ENCODE measurements around the gene RTF2. TPM values are rescaled to one million over a fixed set of nuclear protein-coding genes. Genes with fewer than 3 reads are reported as not detected.

Gene RTF2
- total RNA-seq, 1 experiment from 2014 or later = 99.1 TPM

DNA sequence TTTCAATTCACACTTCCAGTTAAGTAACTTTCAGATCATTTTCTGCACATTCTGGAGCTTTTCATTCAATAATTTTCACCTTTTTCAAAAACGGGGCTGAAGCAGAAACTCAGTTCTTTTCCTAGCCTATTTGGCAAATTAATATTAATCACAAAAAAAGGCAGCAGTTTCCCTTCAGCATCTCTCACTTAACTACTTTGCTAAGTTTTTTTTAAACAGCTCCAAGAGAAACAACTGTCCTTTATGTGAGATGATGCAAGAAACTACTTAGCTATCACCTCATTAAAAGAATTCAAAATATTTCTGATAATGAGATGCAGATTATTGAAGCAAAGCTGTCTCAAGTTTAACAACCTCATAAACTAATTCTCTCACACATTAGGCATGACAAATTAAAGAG, 44.5 kb upstream of the RTF2 start:
- H3K27ac ChIP-seq (ENCODE audit: low read depth, low read length, poor library complexity, severe bottlenecking) = no peak overlapping the region
- TF ChIP-seq, protein P1, sequence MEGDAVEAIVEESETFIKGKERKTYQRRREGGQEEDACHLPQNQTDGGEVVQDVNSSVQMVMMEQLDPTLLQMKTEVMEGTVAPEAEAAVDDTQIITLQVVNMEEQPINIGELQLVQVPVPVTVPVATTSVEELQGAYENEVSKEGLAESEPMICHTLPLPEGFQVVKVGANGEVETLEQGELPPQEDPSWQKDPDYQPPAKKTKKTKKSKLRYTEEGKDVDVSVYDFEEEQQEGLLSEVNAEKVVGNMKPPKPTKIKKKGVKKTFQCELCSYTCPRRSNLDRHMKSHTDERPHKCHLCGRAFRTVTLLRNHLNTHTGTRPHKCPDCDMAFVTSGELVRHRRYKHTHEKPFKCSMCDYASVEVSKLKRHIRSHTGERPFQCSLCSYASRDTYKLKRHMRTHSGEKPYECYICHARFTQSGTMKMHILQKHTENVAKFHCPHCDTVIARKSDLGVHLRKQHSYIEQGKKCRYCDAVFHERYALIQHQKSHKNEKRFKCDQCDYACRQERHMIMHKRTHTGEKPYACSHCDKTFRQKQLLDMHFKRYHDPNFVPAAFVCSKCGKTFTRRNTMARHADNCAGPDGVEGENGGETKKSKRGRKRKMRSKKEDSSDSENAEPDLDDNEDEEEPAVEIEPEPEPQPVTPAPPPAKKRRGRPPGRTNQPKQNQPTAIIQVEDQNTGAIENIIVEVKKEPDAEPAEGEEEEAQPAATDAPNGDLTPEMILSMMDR (conservative IDR thresholded peaks at IDR 0.05; ENCODE audit: low read depth, low read length) = no peak
- TF ChIP-seq EZH2 (IDR thresholded peaks at IDR 0.05; ENCODE audit: borderline replicate concordance, low read depth, low read length, poor library complexity, severe bottlenecking) = no peak
- H3K4me1 ChIP-seq (ENCODE audit: insufficient read depth, low read length, poor library complexity, severe bottlenecking) = peaks cover 8% of the 10 kb centered on the region
- intact Hi-C loops (cut with micrococcal nuclease; ENCODE audit: unreplicated experiment) = no loop called here
- BruUV-seq (replicated peaks) = no TSS peak
- POLR2A ChIA-PET (ENCODE audit: low non-redundant PET) = no interaction called here
- H3K36me3 ChIP-seq (ENCODE audit: insufficient read depth, low read length, poor library complexity, severe bottlenecking) = no peaks in the 10 kb centered on the region
- H3K27me3 ChIP-seq (replicated peaks; ENCODE audit: insufficient read depth, low read depth, low read length, poor library complexity) = no peaks in the 10 kb centered on the region
- no peak for DNase-seq (ENCODE audit: low spot score)
- CTCF ChIA-PET = no interaction called here
- no peaks in the 10 kb centered on the region for H3K9me3 ChIP-seq (ENCODE audit: low read depth, low read length, poor library complexity, severe bottlenecking)
- H3K4me3 ChIP-seq (ENCODE audit: low read depth, low read length, poor library complexity, severe bottlenecking) = no peak overlapping the region

DNA sequence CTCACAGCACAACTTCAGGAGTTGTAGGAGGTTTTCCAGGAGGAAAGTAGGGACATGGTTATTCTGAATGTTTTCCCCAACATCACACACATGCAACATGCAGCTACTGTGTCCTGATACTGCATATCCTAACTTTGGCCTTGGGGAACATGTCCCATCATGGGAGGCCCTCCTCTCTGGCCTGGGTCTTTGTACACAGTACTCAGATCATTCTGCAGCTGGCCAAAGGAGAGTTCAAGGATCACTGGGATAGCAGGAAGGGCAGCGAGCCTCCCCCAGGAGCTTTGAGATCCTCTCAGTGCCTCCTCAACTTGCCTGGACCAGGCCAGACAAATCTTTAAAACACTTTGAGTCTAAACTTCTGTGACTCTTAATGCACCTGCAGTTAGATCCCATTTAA, 43.5 kb upstream of the RTF2 start:
- Histone ChIP-seq H3K9me3 (ENCODE audit: low read depth, low read length, poor library complexity, severe bottlenecking) (no peaks in the 10 kb centered on the region), H3K4me3 (ENCODE audit: low read depth, low read length, poor library complexity, severe bottlenecking) (no peak overlapping the region), H3K27ac (ENCODE audit: low read depth, low read length, poor library complexity, severe bottlenecking) (no peak overlapping the region), H3K27me3 (replicated peaks; ENCODE audit: insufficient read depth, low read depth, low read length, poor library complexity) (no peaks in the 10 kb centered on the region), H3K36me3 (ENCODE audit: insufficient read depth, low read length, poor library complexity, severe bottlenecking) (no peaks in the 10 kb centered on the region), H3K4me1 (ENCODE audit: insufficient read depth, low read length, poor library complexity, severe bottlenecking) (peaks cover 8% of the 10 kb centered on the region)
- ChIA-PET POLR2A (ENCODE audit: low non-redundant PET) (no interaction called here), CTCF (no interaction called here)
- no peak for DNase-seq (ENCODE audit: low spot score)
- TF ChIP-seq, protein P1 (conservative IDR thresholded peaks at IDR 0.05; ENCODE audit: low read depth, low read length) = no peak
- TF ChIP-seq EZH2 (IDR thresholded peaks at IDR 0.05; ENCODE audit: borderline replicate concordance, low read depth, low read length, poor library complexity, severe bottlenecking) = no peak
- intact Hi-C loops (cut with micrococcal nuclease; ENCODE audit: unreplicated experiment) = no loop called here
- BruUV-seq (replicated peaks) = no TSS peak

GRCh38 chr20:56426026-56426425, 42.4 kb upstream of the RTF2 start:
- H3K36me3 ChIP-seq (ENCODE audit: insufficient read depth, low read length, poor library complexity, severe bottlenecking) = no peaks in the 10 kb centered on the region
- no peak overlapping the region for H3K4me3 ChIP-seq (ENCODE audit: low read depth, low read length, poor library complexity, severe bottlenecking)
- TF ChIP-seq, protein P1 (conservative IDR thresholded peaks at IDR 0.05; ENCODE audit: low read depth, low read length) = no peak
- no peak for TF ChIP-seq EZH2 (IDR thresholded peaks at IDR 0.05; ENCODE audit: borderline replicate concordance, low read depth, low read length, poor library complexity, severe bottlenecking)
- peaks cover 8% of the 10 kb centered on the region for H3K4me1 ChIP-seq (ENCODE audit: insufficient read depth, low read length, poor library complexity, severe bottlenecking)
- H3K27me3 ChIP-seq (replicated peaks; ENCODE audit: insufficient read depth, low read depth, low read length, poor library complexity) = no peaks in the 10 kb centered on the region
- H3K9me3 ChIP-seq (ENCODE audit: low read depth, low read length, poor library complexity, severe bottlenecking) = no peaks in the 10 kb centered on the region
- BruUV-seq (replicated peaks) = no TSS peak
- intact Hi-C loops (cut with micrococcal nuclease; ENCODE audit: unreplicated experiment) = no loop called here
- POLR2A ChIA-PET (ENCODE audit: low non-redundant PET) = no interaction called here
- no peak overlapping the region for H3K27ac ChIP-seq (ENCODE audit: low read depth, low read length, poor library complexity, severe bottlenecking)
- no peak for DNase-seq (ENCODE audit: low spot score)
- CTCF ChIA-PET = no interaction called here
